ENCODE results near the gene BCAN. TPM values are rescaled to one million over a fixed set of nuclear protein-coding genes. Genes with fewer than 3 reads are reported as not detected.

BCAN gene
- total RNA-seq, 1 donor: not detected

- no peak for TF ChIP-seq CTCF (IDR thresholded peaks at IDR 0.05; ENCODE audit: insufficient read depth, low read length)
- H3K4me3 ChIP-seq (ENCODE audit: low read depth, low read length): no peak overlapping the region
- DNase-seq (ENCODE audit: low read depth): no peak
These were observed 7.0 kb downstream of the BCAN start for GRCh38 chr1:156648951-156649350.

- TF ChIP-seq CTCF (IDR thresholded peaks at IDR 0.05; ENCODE audit: insufficient read depth, low read length): no peak
- DNase-seq (ENCODE audit: low read depth): peak; percentile 55
- no peak overlapping the region for H3K4me3 ChIP-seq (ENCODE audit: low read depth, low read length)
These were observed 10.4 kb downstream of the BCAN start for GRCh38 chr1:156652131-156652991.

DNA sequence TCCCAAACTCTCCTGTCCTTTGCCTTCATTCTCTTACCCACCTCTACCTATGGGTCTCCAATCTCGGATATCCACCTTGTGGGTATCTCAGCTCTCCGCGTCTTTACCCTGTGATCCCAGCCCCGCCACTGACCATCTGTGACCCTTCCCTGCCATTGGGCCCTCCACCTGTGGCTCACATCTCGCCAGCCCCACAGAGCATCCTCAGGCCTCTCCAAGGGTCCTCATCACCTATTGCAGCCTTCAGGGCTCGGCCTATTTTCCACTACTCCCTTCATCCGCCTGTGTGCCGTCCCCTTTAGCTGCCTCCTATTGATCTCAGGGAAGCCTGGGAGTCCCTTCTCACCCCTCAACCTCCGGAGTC, 11.1 kb downstream of the BCAN start:
- no peak for DNase-seq (ENCODE audit: low read depth)
- no peak for TF ChIP-seq CTCF (IDR thresholded peaks at IDR 0.05; ENCODE audit: insufficient read depth, low read length)
- H3K4me3 ChIP-seq (ENCODE audit: low read depth, low read length): no peak overlapping the region

DNA sequence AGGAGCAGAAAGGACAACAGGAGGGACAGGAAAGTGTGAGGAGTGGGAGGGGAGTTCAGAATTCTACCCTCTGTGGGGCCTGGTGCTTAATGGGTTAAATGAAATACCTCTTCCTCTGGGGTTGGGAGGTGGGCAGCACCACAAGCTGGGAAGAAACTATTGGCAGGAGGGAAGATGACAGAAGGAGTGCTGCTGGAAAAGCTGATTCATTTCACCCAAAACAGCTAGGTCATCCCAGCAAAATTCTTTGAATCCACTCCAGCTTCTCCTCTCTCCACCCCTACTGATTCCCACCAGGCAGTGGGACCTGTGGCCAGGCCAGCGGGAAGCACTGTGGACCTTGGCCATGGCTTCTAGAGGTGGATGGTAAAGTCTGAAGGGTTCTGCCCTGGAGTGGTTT, 12.8 kb downstream of the BCAN start:
- H3K4me3 ChIP-seq (ENCODE audit: low read depth, low read length): no peak overlapping the region
- peak; percentile 58 for DNase-seq (ENCODE audit: low read depth)
- TF ChIP-seq CTCF (IDR thresholded peaks at IDR 0.05; ENCODE audit: insufficient read depth, low read length): no peak

DNA sequence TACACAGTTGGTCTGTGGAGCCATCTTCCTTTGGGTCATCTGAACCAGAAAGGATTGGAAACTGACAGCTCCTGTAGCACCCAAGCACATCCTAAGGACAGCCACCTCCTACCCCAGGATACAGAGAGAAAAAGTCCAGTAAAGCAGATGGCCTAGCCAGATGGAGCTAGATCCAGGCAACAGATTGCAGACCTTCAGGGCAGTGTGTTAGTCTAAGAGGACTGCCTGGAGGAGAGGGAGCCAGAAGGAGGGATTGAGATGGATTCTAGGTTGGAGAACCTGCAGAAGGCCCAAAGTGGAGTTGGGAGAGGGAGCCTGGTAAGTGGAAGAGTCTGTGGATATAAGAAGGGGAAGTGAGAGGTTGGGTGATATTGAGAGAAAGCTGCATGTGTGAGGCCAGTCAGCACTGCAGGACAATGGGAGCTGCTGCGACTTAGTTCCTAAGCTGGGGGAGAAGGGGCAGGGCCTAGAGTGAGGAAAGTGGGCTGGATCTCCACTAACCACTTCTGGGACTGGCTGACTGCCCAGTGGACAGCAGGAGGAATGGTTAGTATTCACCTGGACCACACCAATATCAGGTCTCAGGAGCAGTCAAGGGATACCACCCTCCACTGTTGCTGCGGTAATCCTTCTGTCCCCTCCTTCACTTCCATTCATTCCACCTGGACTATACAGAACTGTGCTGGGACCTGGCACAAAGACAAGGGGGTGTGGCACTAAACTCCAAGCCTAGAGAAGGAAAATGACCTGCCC, 13.4 kb downstream of the BCAN start:
- DNase-seq (ENCODE audit: low read depth): no peak
- H3K4me3 ChIP-seq (ENCODE audit: low read depth, low read length): no peak overlapping the region
- TF ChIP-seq CTCF (IDR thresholded peaks at IDR 0.05; ENCODE audit: insufficient read depth, low read length): no peak

DNA sequence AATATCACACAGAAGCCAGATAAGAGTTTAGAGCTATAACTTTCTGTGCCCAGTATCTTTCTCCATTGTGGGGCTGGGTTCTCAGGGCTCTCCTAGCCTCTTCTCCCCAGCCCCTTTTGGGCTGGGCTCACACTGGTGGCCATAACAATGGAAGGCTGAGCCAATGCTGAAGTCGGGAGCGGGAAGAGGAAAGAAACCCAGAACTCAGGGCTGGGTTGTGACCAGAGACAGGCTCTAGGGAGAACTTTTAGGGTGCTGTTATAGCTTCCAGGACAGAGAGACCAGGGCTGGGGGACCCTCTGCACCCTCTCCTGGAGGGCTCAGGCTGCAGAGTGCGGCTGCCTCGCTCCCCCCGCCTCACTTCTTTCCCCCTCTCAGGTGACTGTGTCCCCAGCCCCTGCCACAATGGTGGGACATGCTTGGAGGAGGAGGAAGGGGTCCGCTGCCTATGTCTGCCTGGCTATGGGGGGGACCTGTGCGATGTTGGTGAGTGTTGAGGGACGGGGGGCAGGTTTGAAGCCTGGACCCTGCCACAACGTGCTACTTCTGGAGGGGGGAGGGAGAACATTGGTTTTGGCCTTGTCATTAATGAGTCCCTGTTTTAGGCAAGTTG, 14.1 kb downstream of the BCAN start:
- H3K4me3 ChIP-seq (ENCODE audit: low read depth, low read length): no peak overlapping the region
- TF ChIP-seq CTCF (IDR thresholded peaks at IDR 0.05; ENCODE audit: insufficient read depth, low read length): no peak
- no peak for DNase-seq (ENCODE audit: low read depth)
